HCT116 (cell line): ENCODE measurements around the gene TMEM91. TPM values are rescaled to one million over a fixed set of nuclear protein-coding genes. Genes with fewer than 3 reads are reported as not detected.
A peak's percentile ranks its signal among the peaks of the same experiment; 100 is the strongest.

ENCODE experiments used
- ATAC-seq: fragments of 200-7000 bp; cut with Tn5 transposase; 2 replicates; pipeline ENCODE4 v1.9.1; 2020; ENCODE audit warnings: mild to moderate bottlenecking, moderate library complexity
- BruUV-seq: library from RNA; stranded (reverse); fragments of 400-500 nt; replicated peaks from 2 replicates; lab custom pipeline; 2021; lab: Mats Ljungman, UMichigan
- CTCF ChIA-PET: fragments of 300-600 bp; sonication (Branson Sonifier 250); formaldehyde crosslinking; loops from one replicate; lab custom pipeline; 2021; ENCODE audit warnings: antibody characterized with exemption; lab: Charles Lee
- POLR2A ChIA-PET: fragments of 300-600, 350-600 bp; sonication (Branson Sonifier 250); formaldehyde crosslinking; loops from one replicate; lab custom pipeline; 2021; ENCODE audit warnings: antibody characterized with exemption; lab: Charles Lee
- RAD21 ChIA-PET, 2 experiments: fragments of 300-600 bp; sonication (Branson Sonifier 250); formaldehyde crosslinking; loops; one replicate each; lab custom pipeline; 2023; ENCODE audit warnings: low total read pairs in 2 of 2; ENCODE audit not compliant: uncharacterized antibody in 2 of 2, unreplicated experiment in 2 of 2, low non-redundant PET in 1 of 2; lab: Charles Lee
- DNase-seq: peaks from one replicate; pipeline ENCODE4 v3.0.0-alpha.2; 2010; ENCODE audit warnings: low read depth, low spot score
- H2AFZ ChIP-seq: fragments of 200-600 bp; shearing (Covaris generic), sonication (generic); 2 replicates; pipeline ENCODE4 v1.6.1; 2017; ENCODE audit warnings: low read depth, mixed run types, mixed read lengths, antibody characterized with exemption, low read length; ENCODE audit not compliant: poor library complexity, severe bottlenecking
- H3K27ac ChIP-seq: 2 replicates; pipeline ENCODE4 v1.5.1; 2012; ENCODE audit warnings: low read depth, low read length
- H3K27me3 ChIP-seq: fragments of 200-600 bp; sonication (generic); 2 replicates; pipeline ENCODE4 v1.6.1; 2016; ENCODE audit warnings: mixed run types, low read length, mixed read lengths; ENCODE audit not compliant: insufficient read depth
- H3K36me3 ChIP-seq, 2 experiments: fragments of 200-500 bp in 1 of 2; fragments of 200-600 bp in 1 of 2; sonication (Bioruptor generic) in 1 of 2; sonication (generic) in 1 of 2; 2 replicates each; pipeline versions ENCODE4 v1.5.1 to v1.6.1; 2014 to 2016; ENCODE audit warnings: low read length in 2 of 2, inconsistent platforms in 1 of 2, mixed read lengths in 1 of 2, mixed run types in 1 of 2; ENCODE audit not compliant: insufficient read depth in 2 of 2, control insufficient read depth in 1 of 2
- H3K4me1 ChIP-seq, 2 experiments: fragments of 200-600 bp in 1 of 2; sonication (generic) in 1 of 2; 2 replicates each; pipeline versions ENCODE4 v1.5.1 to v1.6.1; 2012 to 2017; ENCODE audit warnings: low read length in 2 of 2, inconsistent platforms in 1 of 2, mild to moderate bottlenecking in 1 of 2, mixed read lengths in 1 of 2, mixed run types in 1 of 2, moderate library complexity in 1 of 2; ENCODE audit not compliant: insufficient read depth in 2 of 2, control insufficient read depth in 1 of 2
- H3K4me2 ChIP-seq: fragments of 200-600 bp; sonication (generic); 2 replicates; pipeline ENCODE4 v1.6.1; 2017; ENCODE audit warnings: mixed run types, low read length, mixed read lengths
- H3K4me3 ChIP-seq, 2 experiments: fragments of 200-600 bp in 1 of 2; sonication (generic) in 1 of 2; replicated peaks in 1 of 2; 2 replicates each; pipeline ENCODE4 v1.5.1; 2011 to 2016; ENCODE audit warnings: low read length in 2 of 2, control low read depth in 1 of 2, low read depth in 1 of 2, mild to moderate bottlenecking in 1 of 2, mixed read lengths in 1 of 2, mixed run types in 1 of 2
- H3K79me2 ChIP-seq: fragments of 200-600 bp; sonication (generic); 2 replicates; pipeline ENCODE4 v1.6.1; 2017; ENCODE audit warnings: mild to moderate bottlenecking, mixed run types, low read length, moderate library complexity, mixed read lengths; ENCODE audit not compliant: insufficient read depth
- H3K9ac ChIP-seq: fragments of 200-600 bp; sonication (generic); 2 replicates; pipeline ENCODE4 v1.6.1; 2016; ENCODE audit warnings: low read length, mixed read lengths
- H3K9me2 ChIP-seq: fragments of 200-600 bp; sonication (generic), shearing (Covaris generic); 2 replicates; pipeline ENCODE4 v1.6.1; 2017; ENCODE audit warnings: mixed run types, mild to moderate bottlenecking, moderate library complexity; ENCODE audit not compliant: insufficient read depth
- H3K9me3 ChIP-seq, 2 experiments: fragments of 200-500 bp in 1 of 2; fragments of 200-600 bp in 1 of 2; sonication (Bioruptor generic) in 1 of 2; sonication (generic) in 1 of 2; 2 replicates each; pipeline ENCODE4 v1.6.1; 2014 to 2017; ENCODE audit warnings: low read length in 2 of 2, mixed read lengths in 2 of 2, inconsistent platforms in 1 of 2, low read depth in 1 of 2, mild to moderate bottlenecking in 1 of 2, mixed run types in 1 of 2, moderate library complexity in 1 of 2; ENCODE audit not compliant: control insufficient read depth in 1 of 2, insufficient read depth in 1 of 2
- H4K20me1 ChIP-seq: fragments of 200-600 bp; sonication (generic), shearing (Covaris generic); 2 replicates; pipeline ENCODE4 v1.6.1; 2017; ENCODE audit warnings: mixed run types, mild to moderate bottlenecking, moderate library complexity; ENCODE audit not compliant: insufficient read depth
- EGR1 ChIP-seq: IDR thresholded peaks from 2 replicates; pipeline ENCODE4 v1.6.1; 2012; ENCODE audit warnings: low read depth
- FOSL1 ChIP-seq: IDR thresholded peaks from 2 replicates; pipeline ENCODE4 v1.6.1; 2012; ENCODE audit warnings: low read depth
- REST ChIP-seq: IDR thresholded peaks from 2 replicates; pipeline ENCODE4 v1.6.1; 2012; ENCODE audit warnings: low read depth
- SIN3A ChIP-seq: IDR thresholded peaks from 2 replicates; pipeline ENCODE4 v1.6.1; 2012; ENCODE audit warnings: low read depth
- intact Hi-C: fragments of 100-400 bp; cut with micrococcal nuclease; formaldehyde crosslinking; loops from 2 replicates; pipeline ENCODE4 v1.10.0; 2022
- total RNA-seq: library from RNA; stranded (reverse); gene quantifications from one replicate; pipeline ENCODE4 v1.2.1, GENCODE V29; 2021; ENCODE audit not compliant: unreplicated experiment
- TF ChIP-seq, protein P1 (sequence below): IDR thresholded peaks from 2 replicates; pipeline ENCODE4 v1.6.1; 2011; ENCODE audit warnings: mild to moderate bottlenecking, low read length, moderate library complexity; ENCODE audit not compliant: insufficient replicate concordance; ENCODE audit errors: extremely low read depth
- TF ChIP-seq, protein P2 (sequence below): IDR thresholded peaks from 2 replicates; pipeline ENCODE4 v1.6.1; 2012

Gene TMEM91
- total RNA-seq, 1 experiment from 2014 or later = 4.4 TPM

DNA sequence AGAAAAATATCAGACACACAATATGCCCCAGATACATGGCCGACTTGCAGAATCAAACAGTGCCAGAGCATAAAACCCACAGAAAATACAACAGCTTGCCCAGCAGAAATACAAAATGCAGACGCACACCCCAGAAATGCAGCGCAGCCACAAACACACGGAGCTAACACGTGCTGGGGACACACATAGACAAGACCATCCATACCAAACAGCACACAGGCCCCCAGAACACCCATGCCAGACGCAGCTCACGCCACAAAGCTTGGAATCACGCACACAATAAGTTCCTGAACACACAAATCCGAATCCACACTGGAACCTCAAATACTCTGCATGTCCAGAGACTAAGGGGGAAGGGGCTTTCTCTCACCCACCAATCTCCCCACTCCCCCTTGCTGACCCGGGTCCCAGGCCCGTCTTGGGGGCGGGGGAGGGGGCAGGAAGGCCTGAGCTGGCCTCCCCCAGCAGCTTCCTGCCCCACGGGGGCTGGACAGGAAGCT, 49.2 kb upstream of the TMEM91 start:
- peak overlapping the region; percentile 42; the same call in 1 of the 2 replicates for H3K27ac ChIP-seq
- TF ChIP-seq SIN3A (no peak), FOSL1 (no peak), EGR1 (no peak)
- TF ChIP-seq, protein P1, sequence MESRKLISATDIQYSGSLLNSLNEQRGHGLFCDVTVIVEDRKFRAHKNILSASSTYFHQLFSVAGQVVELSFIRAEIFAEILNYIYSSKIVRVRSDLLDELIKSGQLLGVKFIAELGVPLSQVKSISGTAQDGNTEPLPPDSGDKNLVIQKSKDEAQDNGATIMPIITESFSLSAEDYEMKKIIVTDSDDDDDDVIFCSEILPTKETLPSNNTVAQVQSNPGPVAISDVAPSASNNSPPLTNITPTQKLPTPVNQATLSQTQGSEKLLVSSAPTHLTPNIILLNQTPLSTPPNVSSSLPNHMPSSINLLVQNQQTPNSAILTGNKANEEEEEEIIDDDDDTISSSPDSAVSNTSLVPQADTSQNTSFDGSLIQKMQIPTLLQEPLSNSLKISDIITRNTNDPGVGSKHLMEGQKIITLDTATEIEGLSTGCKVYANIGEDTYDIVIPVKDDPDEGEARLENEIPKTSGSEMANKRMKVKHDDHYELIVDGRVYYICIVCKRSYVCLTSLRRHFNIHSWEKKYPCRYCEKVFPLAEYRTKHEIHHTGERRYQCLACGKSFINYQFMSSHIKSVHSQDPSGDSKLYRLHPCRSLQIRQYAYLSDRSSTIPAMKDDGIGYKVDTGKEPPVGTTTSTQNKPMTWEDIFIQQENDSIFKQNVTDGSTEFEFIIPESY = no peak
- TF ChIP-seq, all 23 proteins: peak for 0
- no peak for DNase-seq
- no peak overlapping the region for H2AFZ ChIP-seq
- H3K4me2 ChIP-seq = peak overlapping the region; percentile 47
- H3K79me2 ChIP-seq = no peaks in the 10 kb centered on the region
- no peaks in the 10 kb centered on the region for H3K27me3 ChIP-seq
- intact Hi-C loops = no loop called here
- CTCF ChIA-PET = no interaction called here
- no peaks in the 10 kb centered on the region for H4K20me1 ChIP-seq
- BruUV-seq = no TSS peak
- H3K9me3 ChIP-seq = no peaks in the 10 kb centered on the region
- H3K4me3 ChIP-seq = peak overlapping the region in 1 of 2 experiments; percentile 20; a peak in 1 of 4 replicates
- RAD21 ChIA-PET = no interaction called here
- H3K9ac ChIP-seq = peak overlapping the region; percentile 33
- POLR2A ChIA-PET = no interaction called here
- ATAC-seq = no peak
- H3K36me3 ChIP-seq = peaks cover 0 to 9% of the 10 kb centered on the region in 2 experiments; a peak in 1 of 4 replicates
- no peaks in the 10 kb centered on the region for H3K9me2 ChIP-seq
- H3K4me1 ChIP-seq = peaks cover 8 to 30% of the 10 kb centered on the region in 2 experiments; a peak in 3 of 4 replicates

- Histone ChIP-seq H3K79me2 (no peaks in the 10 kb centered on the region), H3K27ac (peak overlapping the region; percentile 42; the same call in 1 of the 2 replicates), H3K4me3 (peak overlapping the region in 1 of 2 experiments; percentile 20; a peak in 1 of 4 replicates), H3K36me3 (peaks cover 0 to 9% of the 10 kb centered on the region in 2 experiments; a peak in 1 of 4 replicates), H2AFZ (no peak overlapping the region), H3K4me2 (peak overlapping the region; percentile 47), H3K9ac (peak overlapping the region; percentile 33), H3K9me2 (no peaks in the 10 kb centered on the region), H3K4me1 (peaks cover 8 to 29% of the 10 kb centered on the region in 2 experiments; a peak in 3 of 4 replicates), H4K20me1 (no peaks in the 10 kb centered on the region), H3K9me3 (no peaks in the 10 kb centered on the region), H3K27me3 (no peaks in the 10 kb centered on the region)
- CTCF ChIA-PET = no interaction called here
- BruUV-seq = no TSS peak
- RAD21 ChIA-PET = no interaction called here
- DNase-seq (no peak), ATAC-seq (peak; percentile 68)
- no peak for TF ChIP-seq REST
- TF ChIP-seq, protein P2, sequence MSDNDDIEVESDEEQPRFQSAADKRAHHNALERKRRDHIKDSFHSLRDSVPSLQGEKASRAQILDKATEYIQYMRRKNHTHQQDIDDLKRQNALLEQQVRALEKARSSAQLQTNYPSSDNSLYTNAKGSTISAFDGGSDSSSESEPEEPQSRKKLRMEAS = peak; percentile 39; the same call in 1 of the 2 replicates
- POLR2A ChIA-PET = no interaction called here
- intact Hi-C loops = no loop called here
Measured at GRCh38 chr19:41327576-41328156, 48.7 kb upstream of the TMEM91 start.
